ENCODE data around the gene KIAA1549. TPM values are rescaled to one million over a fixed set of nuclear protein-coding genes. Genes with fewer than 3 reads are reported as not detected.

Gene KIAA1549
- total RNA-seq, 2 experiments from 2014 or later, result 1.7 to 2.2 TPM

- Mint-ChIP-seq H3K27ac (no peak overlapping the region), H3K9me3 (no peaks in the 10 kb centered on the region), H3K36me3 (no peaks in the 10 kb centered on the region), H3K27me3 (no peaks in the 10 kb centered on the region), H3K4me3 (no peak overlapping the region), H3K4me1 (peaks cover 4% of the 10 kb centered on the region)
- DNase-seq, result no peak
Observed at GRCh38 chr7:138962561-138963270, 18.5 kb downstream of the KIAA1549 start.

DNA sequence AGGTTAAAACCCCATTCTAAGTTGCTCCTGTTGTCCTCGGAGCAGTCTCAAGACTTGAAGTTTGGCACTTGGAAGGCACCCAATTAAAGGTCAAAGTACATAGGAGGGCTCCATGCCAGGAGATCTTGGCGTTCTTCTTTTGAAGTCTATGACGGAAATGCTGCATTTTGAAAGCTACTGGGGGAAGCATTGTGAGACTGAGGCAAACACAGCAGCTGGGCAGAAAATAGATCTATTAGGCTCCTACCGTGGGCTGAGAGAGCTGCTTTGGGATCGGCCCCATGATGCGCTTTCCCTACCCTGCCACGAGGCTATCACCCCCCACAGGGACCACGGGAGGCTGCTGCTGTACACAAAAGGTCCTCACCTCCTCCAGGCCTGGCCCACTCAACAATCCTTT is 20.0 kb downstream of the KIAA1549 start:
- Mint-ChIP-seq H3K9me3 (no peaks in the 10 kb centered on the region), H3K27ac (no peak overlapping the region), H3K4me3 (no peak overlapping the region), H3K36me3 (no peaks in the 10 kb centered on the region), H3K27me3 (no peaks in the 10 kb centered on the region), H3K4me1 (peaks cover 4% of the 10 kb centered on the region)
- no peak for DNase-seq

DNA sequence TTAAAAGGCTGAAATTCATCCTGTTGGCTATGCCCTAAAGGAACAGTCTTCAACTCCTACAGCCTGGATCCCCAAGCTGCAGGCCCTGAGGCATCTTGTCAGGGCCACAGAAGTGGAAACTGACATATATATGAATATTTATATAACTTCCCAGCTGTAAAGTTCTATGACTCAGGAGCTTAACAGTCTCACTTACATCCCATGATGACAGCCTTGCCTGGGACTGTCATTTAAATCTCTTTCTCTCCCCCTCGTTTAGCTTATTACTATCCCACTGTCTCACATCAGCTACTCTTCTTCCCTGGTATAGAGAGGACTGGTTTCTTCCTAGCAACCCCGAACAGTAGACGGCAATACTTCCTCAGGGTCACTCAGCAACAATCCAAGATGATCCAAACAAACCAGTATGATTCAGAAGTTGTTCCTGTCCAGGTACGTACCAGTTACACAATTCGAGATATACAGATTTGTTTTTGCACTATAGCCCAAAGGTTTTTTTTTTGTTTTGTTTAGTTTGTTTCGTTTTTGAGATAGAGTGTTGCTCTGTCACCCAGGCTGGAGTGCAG is 22.7 kb downstream of the KIAA1549 start:
- Mint-ChIP-seq H3K4me1 (peaks cover under 1% of the 10 kb centered on the region), H3K36me3 (no peaks in the 10 kb centered on the region), H3K27ac (no peak overlapping the region), H3K27me3 (no peaks in the 10 kb centered on the region), H3K4me3 (no peak overlapping the region), H3K9me3 (peaks cover 1% of the 10 kb centered on the region)
- DNase-seq, result no peak

DNA sequence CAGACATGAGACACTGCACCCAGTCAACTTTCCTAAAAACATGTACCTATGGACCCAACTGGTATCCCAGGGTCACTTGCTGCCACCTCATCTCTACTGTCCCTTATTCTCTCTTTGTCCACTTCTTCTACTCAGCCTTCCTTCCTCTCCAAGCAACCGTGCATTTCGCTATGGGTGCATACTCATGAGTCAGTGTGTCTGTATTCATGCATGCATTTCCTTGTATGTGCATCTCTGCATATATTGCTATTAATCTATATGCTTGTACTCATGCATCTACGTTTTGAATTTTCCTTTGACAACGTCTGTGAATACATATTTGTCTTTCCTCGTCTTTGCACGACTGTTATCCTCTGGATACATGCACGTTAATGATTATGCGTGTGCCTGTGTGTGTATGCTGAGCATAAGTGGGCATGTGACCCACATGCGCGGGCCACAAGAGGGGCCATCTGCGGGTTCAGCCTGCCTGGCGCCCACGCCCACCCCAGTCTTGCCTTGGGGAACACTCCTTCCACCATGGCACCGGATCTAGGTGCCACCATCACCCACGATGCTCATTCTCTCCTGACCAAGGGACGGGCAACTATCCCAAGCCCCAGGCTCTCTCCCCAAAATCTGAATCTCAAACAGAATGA is 23.3 kb downstream of the KIAA1549 start:
- Mint-ChIP-seq H3K27me3 (no peaks in the 10 kb centered on the region), H3K9me3 (peaks cover 1% of the 10 kb centered on the region), H3K4me3 (no peak overlapping the region), H3K4me1 (no peaks in the 10 kb centered on the region), H3K36me3 (no peaks in the 10 kb centered on the region), H3K27ac (no peak overlapping the region)
- no peak for DNase-seq

DNA sequence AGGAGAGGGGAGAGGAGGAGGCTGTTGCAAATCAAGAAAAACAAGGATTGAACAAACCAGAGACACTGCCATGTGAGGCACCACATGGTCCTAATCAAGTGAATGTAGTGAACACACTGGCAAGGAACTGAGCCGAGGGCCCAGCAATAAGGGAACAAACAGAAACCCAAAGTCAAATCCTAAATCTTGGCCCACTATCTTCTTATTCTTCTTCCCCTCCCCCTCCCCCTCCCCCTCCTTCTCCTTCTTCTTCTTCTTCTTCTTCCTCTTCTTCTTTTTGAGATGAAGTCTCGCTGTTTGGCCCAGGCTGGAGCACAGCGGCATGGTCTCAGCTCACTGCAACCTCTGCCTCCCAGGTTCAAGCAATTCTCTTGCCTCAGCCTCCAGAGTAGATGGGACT is 24.0 kb downstream of the KIAA1549 start:
- DNase-seq, result no peak
- no peak overlapping the region for H3K27ac Mint-ChIP-seq
- no peaks in the 10 kb centered on the region for H3K36me3 Mint-ChIP-seq
- peaks cover 1% of the 10 kb centered on the region for H3K9me3 Mint-ChIP-seq
- H3K4me1 Mint-ChIP-seq, result no peaks in the 10 kb centered on the region
- no peak overlapping the region for H3K4me3 Mint-ChIP-seq
- H3K27me3 Mint-ChIP-seq, result no peaks in the 10 kb centered on the region

DNA sequence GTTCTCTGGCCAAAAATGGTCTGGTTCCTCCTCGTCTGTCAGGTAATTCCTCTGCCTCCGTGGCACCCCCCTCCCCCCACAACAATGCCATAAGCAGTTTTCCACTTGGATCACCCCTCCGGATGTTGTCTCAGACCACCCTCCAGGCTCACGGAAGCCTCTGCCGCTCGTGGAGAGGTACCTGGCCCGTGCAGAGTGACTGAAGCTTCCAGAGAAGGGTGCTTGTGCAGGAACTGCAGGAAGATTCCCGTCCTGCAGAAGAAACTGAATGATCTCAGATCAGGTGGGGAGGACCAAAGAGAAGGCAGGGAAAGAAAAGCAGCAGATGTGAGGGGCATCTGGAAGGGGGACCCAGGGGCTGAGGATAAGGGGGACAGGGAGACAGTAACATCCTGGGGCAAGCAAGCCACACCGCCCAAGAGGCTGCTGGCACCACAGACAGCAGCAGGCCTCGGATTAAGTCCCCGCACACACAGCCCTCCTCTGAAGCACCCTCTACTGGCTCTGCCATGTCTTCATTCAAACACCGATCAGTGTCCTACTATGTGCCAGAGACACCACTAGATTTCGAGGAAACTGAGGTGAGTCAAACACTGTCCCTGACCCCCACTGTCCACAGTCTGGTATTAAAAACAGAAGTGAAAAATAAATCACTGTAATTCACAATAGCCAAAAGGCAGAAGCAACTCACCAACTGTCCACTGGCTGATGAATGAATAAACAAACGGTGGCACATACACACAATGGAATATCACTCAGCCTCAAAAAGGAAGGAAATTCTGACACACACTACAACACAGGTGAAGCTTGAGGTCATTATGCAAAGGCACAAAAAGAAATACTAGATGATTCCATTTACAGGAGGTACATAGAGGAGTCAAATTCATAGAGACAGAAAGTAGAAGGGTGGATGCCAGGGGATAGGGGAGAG is 26.4 kb downstream of the KIAA1549 start:
- DNase-seq, result no peak
- no peaks in the 10 kb centered on the region for H3K36me3 Mint-ChIP-seq
- H3K27ac Mint-ChIP-seq, result no peak overlapping the region
- peaks cover 1% of the 10 kb centered on the region for H3K9me3 Mint-ChIP-seq
- H3K27me3 Mint-ChIP-seq, result no peaks in the 10 kb centered on the region
- H3K4me1 Mint-ChIP-seq, result no peaks in the 10 kb centered on the region
- H3K4me3 Mint-ChIP-seq, result no peak overlapping the region

GRCh38 chr7:138952791-138953190 is 28.4 kb downstream of the KIAA1549 start:
- Mint-ChIP-seq H3K27ac (no peak overlapping the region), H3K4me3 (no peak overlapping the region), H3K36me3 (no peaks in the 10 kb centered on the region), H3K27me3 (no peaks in the 10 kb centered on the region), H3K4me1 (no peaks in the 10 kb centered on the region), H3K9me3 (peaks cover 1% of the 10 kb centered on the region)
- no peak for DNase-seq

GRCh38 chr7:138951953-138952352 is 29.2 kb downstream of the KIAA1549 start:
- no peaks in the 10 kb centered on the region for H3K27me3 Mint-ChIP-seq
- H3K27ac Mint-ChIP-seq, result no peak overlapping the region
- H3K4me3 Mint-ChIP-seq, result no peak overlapping the region
- DNase-seq, result no peak
- no peaks in the 10 kb centered on the region for H3K36me3 Mint-ChIP-seq
- H3K9me3 Mint-ChIP-seq, result peaks cover 1% of the 10 kb centered on the region
- H3K4me1 Mint-ChIP-seq, result no peaks in the 10 kb centered on the region

DNA sequence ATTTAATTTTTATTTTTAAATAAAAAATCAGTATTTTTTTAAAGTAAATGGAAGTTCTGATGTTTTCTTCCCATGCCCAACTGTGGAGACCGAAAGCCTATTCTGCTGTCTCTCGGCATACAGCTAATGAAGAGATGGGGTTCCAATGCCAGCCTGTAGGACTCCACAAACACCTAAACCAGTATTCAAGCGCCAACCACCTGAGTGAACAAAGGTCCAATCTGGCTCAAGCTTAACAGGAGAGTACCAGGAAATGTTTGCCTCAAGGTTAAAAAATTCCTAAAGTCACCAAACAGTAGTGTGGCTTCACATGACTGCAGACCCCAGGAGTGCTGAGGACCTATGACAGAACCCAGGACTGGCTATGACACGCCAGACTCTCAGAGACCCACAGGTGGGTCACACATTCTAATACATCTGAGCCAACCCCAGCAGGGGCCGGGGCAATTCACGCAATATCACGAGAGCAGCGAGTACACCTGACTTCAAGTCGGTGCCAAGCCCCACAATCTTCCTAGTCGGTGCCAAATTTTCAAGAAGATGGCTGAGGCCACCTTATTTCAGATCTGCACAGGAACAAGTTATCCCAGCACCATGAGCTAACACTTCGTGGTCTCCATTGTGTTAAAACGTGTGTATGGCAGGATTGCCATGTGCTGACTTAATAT is 31.6 kb downstream of the KIAA1549 start:
- Mint-ChIP-seq H3K9me3 (no peaks in the 10 kb centered on the region), H3K4me3 (no peak overlapping the region), H3K36me3 (no peaks in the 10 kb centered on the region), H3K27me3 (no peaks in the 10 kb centered on the region), H3K4me1 (no peaks in the 10 kb centered on the region), H3K27ac (no peak overlapping the region)
- no peak for DNase-seq

GRCh38 chr7:138948403-138948802 is 32.8 kb downstream of the KIAA1549 start:
- Mint-ChIP-seq H3K4me1 (no peaks in the 10 kb centered on the region), H3K4me3 (no peak overlapping the region), H3K27ac (no peak overlapping the region), H3K27me3 (no peaks in the 10 kb centered on the region), H3K9me3 (no peaks in the 10 kb centered on the region), H3K36me3 (no peaks in the 10 kb centered on the region)
- DNase-seq, result no peak

- Mint-ChIP-seq H3K9me3 (no peaks in the 10 kb centered on the region), H3K36me3 (no peaks in the 10 kb centered on the region), H3K27me3 (peaks cover 3% of the 10 kb centered on the region), H3K27ac (no peak overlapping the region), H3K4me3 (no peak overlapping the region), H3K4me1 (no peaks in the 10 kb centered on the region)
- no peak for DNase-seq
Observed at GRCh38 chr7:138945821-138946220, 35.4 kb downstream of the KIAA1549 start.

GRCh38 chr7:138945154-138945553 is 36.0 kb downstream of the KIAA1549 start:
- H3K4me1 Mint-ChIP-seq, result no peaks in the 10 kb centered on the region
- no peaks in the 10 kb centered on the region for H3K36me3 Mint-ChIP-seq
- peaks cover 3% of the 10 kb centered on the region for H3K27me3 Mint-ChIP-seq
- no peak for DNase-seq
- H3K27ac Mint-ChIP-seq, result no peak overlapping the region
- H3K9me3 Mint-ChIP-seq, result no peaks in the 10 kb centered on the region
- no peak overlapping the region for H3K4me3 Mint-ChIP-seq

- H3K27ac Mint-ChIP-seq, result no peak overlapping the region
- H3K27me3 Mint-ChIP-seq, result peaks cover 3% of the 10 kb centered on the region
- H3K9me3 Mint-ChIP-seq, result no peaks in the 10 kb centered on the region
- no peaks in the 10 kb centered on the region for H3K4me1 Mint-ChIP-seq
- DNase-seq, result no peak
- H3K36me3 Mint-ChIP-seq, result no peaks in the 10 kb centered on the region
- no peak overlapping the region for H3K4me3 Mint-ChIP-seq
Observed at GRCh38 chr7:138944592-138944991, 36.6 kb downstream of the KIAA1549 start.

DNA sequence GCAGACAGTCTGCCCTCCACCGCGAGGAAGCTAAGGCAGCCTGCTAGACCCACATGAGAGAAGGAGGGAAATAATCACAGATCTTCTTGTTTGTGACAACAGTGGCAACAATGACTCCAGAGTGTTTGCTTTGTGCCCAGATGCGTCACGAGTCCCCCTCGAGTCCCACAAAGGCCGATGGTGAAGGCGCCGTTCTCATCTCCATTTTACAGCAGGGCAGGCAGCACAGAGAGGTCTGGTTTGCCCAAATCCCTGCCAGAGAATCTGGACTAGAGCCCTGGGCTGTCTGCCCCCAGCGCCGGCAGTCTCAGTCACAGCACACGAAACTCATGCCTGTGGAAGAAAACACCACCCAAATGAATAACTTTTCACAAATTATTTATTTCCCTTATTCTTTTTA is 38.1 kb downstream of the KIAA1549 start:
- Mint-ChIP-seq H3K36me3 (no peaks in the 10 kb centered on the region), H3K27ac (no peak overlapping the region), H3K4me1 (no peaks in the 10 kb centered on the region), H3K27me3 (peaks cover 3% of the 10 kb centered on the region), H3K4me3 (no peak overlapping the region), H3K9me3 (no peaks in the 10 kb centered on the region)
- DNase-seq, result no peak

- H3K4me1 Mint-ChIP-seq, result no peaks in the 10 kb centered on the region
- peaks cover 3% of the 10 kb centered on the region for H3K27me3 Mint-ChIP-seq
- DNase-seq, result no peak
- H3K27ac Mint-ChIP-seq, result no peak overlapping the region
- no peaks in the 10 kb centered on the region for H3K9me3 Mint-ChIP-seq
- H3K36me3 Mint-ChIP-seq, result no peaks in the 10 kb centered on the region
- no peak overlapping the region for H3K4me3 Mint-ChIP-seq
Observed at GRCh38 chr7:138941545-138941944, 39.6 kb downstream of the KIAA1549 start.

Data from activated naive CD8-positive, alpha-beta T cell treated with anti-CD3 and anti-CD28 coated beads for 36 hours (primary cell).